GM21528 (cell line): ENCODE data around the gene FABP2.
"Not testable (repeated sequence)": the region's sequence is repeated elsewhere in the genome, so short reads cannot be mapped to it uniquely, and the experiment has no call there.

ENCODE experiments used
- ATAC-seq: cut with Tn5 transposase; IDR thresholded peaks from one replicate; pipeline ENCODE4 v1.9.1; 2021; ENCODE audit warnings: mild to moderate bottlenecking, moderate library complexity; ENCODE audit not compliant: unreplicated experiment, low FRiP score

The FABP2 gene

GRCh38 chr4:119314356-119314755, 7.6 kb downstream of the FABP2 start:
- peak; percentile 66 for ATAC-seq

- no peak for ATAC-seq
Measured at GRCh38 chr4:119313237-119313636, 8.7 kb downstream of the FABP2 start.

DNA sequence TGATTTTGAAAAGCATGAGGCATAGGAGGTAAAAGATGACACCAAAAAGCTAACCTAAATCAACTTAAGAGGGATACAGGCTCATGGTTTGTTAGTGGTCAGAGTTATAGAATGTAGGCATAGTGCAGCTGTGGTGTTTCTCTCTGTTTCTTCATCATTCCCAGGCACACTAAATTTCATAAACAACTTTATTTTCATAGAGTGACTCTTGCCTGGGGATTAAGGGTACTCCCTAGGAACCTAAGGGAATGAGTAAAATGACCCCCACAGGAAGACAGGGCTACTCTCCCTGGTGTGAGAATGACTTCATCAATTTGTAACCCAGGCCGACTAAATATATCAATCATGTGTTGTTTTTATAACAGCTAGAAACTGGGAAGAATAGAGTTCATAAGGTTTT, 11.1 kb downstream of the FABP2 start:
- no peak for ATAC-seq

DNA sequence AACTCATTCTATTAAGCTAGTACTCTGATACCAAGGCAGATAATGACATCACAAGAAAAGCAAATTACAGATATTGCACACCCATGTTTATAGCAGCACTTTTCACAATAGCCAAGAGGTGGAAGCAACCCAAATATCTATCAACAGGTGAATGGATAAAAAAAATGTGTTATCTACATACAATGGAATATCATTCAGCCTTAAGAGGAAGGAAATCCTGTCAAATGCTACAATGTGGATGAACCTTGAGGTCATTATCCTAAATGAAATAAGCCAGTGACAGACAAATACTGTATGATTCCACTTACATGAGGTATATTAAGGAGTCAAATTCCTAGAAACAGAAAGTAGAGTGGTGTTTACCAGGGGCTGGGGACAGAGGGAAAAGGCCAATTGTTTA, 14.3 kb downstream of the FABP2 start:
- ATAC-seq, result no peak

GRCh38 chr4:119304431-119304830, 17.5 kb downstream of the FABP2 start:
- no peak for ATAC-seq

DNA sequence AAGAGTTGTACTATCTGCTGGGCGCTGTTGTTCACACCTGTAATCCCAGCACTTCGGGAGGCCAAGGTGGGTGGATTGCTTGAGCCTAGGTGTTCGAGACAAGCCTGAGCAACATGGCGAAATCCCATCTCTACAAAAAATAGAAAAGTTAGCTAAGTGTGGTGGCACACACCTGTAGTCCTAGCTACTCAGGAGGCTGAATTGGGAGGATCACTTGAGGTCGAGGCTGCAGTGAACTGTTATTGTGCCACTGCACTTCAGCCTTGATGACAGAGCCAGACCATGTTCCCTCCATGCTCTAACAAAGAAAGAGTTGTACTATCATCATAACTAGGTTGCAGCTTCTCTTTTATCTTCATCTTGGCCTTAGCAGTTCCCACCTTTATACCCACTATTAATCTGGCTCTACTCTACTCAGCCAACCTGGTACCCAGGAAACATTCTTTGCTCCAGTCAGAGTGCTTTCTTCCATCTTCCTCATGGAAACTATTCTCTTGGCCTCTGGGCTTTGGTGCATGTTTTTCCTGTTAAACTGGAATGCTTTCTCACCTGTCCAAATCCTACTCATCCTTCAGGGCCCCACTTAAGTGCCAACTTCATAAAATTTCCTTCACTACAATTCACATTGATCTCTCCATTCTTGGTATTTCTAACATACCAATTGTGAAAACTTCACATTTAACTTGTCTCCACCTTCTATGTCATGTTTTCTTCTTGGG, 18.2 kb downstream of the FABP2 start:
- no peak for ATAC-seq

DNA sequence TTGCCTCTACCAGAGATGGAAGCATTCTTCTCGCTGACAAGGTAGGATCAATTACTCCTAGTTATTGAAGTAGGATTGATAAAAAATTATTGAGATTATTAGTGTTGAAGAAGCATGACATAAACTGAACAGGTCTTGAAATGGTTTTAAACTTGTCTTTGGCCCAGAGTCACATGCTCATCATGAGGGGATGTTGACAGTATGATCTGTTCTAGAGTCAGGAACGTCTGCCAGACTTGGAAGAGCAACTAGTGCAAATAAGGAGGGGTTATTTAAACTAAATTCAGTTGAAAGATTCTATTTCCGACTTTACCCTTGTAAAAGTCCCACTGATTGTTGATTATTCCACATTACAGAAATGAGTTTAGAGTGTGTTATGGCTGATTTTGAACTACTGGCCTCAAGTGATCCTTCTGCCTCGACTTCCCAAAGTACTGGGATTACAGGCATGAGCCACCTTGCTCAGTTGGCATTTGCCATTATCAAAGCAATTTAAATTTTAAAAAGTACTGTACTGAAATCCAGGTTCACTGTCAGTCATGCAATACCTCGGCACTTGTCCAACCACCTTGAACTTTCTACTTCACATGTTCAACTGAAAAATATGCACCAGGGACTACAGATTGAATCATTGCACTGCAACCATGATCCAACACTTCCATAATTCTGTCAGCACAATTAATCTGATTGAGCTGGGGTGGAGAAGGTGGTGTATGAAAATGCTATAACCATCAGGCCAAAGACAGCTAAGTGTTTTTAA, 19.7 kb downstream of the FABP2 start:
- ATAC-seq, result no peak

DNA sequence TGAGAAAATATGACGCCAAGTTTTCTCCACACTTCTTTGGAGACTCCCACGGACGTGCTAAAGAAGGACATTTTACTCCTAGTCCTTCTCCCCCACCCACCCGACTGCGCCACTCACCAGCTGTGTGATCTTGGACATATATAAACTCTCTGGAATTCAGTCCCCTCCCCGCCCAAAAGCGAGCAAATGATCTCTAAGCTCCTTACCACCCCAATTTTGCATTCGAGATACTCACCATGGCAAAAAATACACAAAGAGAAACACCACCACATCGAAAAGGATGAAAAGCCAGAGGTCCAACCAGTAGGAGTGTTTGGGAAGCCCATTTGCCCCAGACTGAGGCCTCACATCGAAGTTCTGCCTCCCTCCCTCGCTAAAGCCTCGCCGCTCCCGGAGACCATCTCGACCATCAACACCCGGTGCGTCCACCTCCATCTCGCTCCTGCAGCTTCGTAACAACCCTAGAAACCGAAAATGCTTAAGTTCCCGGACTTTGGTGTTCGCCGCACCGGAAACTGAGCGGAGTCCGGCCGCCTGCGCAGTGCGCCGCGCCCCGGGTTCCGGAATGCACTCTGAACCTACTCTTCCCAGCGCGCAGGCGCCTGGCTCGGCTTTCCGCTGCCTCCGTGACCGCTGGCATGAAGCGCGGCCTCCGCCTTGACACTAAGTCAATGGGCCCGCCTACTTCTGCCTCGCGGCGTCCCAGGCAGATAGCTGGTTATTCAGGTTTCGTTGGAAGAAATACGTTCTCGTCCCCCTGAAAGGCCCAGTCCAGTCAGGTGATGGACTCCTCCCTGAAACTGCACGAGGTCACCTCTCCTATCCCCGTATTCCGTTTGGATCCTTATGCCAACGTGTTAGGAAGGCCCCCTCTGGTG, 21.6 kb downstream of the FABP2 start:
- ATAC-seq, result peak; percentile 97

DNA sequence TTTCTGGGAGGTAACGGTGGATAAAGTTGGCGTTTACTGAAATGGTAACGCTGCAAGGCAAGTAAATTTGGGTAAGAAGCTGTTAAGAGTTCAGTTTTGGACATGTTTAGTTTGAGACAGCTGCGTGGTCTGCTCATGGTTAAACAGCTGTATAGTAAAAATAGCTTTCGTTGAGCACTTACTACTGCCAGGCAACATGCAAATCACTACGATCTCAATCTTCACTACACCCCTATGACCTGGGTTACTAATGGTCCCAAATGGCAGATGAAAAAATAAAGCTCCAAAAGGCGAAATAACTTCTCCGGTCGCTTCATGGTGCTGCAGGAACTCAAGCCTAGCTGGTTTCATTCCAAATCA, 22.2 kb downstream of the FABP2 start:
- peak; percentile 68 for ATAC-seq

- no peak for ATAC-seq
Measured at GRCh38 chr4:119299260-119299671, 22.7 kb downstream of the FABP2 start.

GRCh38 chr4:119297795-119298194, 24.1 kb downstream of the FABP2 start:
- ATAC-seq, result no peak

- ATAC-seq, result no peak
Measured at GRCh38 chr4:119296356-119296755, 25.6 kb downstream of the FABP2 start.

DNA sequence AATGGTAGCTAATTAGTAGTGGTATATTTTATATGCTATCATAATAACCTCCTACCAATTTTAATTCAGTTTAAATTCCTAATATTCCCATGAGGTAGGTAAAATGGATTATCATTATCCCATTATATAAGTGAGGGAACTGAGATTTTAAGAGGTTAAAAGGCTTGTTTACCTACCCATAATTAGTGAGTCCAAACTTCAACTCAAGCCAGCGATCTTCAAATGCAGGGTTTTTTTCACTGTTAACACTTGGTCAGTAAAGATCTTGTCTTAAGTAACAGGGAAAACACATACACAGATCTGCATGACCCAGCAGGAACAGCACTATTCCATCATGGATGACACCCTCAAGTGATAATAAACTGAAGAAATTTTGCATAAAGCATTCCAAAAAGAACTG, 31.3 kb downstream of the FABP2 start:
- no peak for ATAC-seq

DNA sequence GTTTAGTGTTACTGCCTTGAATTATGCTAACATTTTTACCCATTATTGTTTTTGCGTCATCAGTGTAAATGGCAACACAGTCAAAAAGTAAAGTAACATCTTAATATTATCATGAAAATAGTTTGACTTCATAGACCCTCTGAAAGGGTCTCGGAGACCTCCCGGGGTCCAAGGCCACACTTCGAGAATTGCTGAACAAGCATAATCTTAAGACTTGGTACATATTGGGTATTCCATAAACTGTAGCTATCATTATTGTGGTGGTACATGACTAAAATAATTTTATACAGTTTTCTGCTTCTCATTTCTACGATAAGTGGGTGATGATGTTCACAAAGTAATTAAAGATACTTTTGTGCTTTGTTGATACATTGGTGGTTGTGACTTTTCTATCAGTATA, 32.6 kb downstream of the FABP2 start:
- ATAC-seq, result no peak

GRCh38 chr4:119286377-119287002, 35.4 kb downstream of the FABP2 start:
- ATAC-seq, result no peak

DNA sequence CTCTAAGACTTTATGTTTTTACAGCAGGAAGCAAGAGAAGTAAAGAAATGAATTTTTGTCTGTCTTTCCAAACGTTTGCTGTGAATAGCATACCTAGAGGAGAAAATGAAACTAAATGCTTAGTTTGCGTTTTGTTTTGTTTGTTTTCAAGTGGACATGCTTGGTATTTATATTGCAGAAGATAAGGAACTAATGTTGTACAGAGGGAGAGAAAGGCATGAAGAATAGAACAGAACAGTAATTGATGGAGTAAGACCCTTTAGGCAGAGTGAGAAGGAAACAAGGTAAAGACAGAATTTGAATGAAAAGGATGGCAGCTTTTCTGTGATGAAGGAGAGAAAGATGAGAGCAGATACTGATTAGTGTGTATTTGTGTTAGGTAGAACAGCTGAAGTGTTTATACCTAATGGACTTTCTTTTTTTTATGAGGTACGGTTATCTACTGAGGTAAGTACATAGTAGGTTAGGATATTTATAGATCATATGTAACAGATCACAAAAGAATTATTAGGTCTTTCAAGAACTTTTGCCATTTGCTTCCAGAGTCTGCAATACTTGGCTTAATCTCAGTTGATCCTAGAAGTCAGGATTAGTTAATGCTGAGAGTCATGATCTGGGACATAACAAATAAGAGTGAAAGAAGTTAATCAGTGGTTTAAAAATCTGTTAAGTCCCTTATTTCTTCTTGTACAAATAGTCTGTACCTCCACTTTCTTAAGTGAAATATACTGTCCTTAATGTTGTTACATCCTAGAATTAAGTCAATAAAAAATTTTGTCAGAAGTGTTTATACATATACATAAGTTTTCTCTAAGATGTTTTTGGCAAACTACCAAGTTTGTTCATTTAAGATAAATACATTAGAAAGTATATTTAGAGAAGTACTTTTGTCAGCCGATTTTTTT, 36.8 kb downstream of the FABP2 start:
- ATAC-seq, result peak; percentile 72

DNA sequence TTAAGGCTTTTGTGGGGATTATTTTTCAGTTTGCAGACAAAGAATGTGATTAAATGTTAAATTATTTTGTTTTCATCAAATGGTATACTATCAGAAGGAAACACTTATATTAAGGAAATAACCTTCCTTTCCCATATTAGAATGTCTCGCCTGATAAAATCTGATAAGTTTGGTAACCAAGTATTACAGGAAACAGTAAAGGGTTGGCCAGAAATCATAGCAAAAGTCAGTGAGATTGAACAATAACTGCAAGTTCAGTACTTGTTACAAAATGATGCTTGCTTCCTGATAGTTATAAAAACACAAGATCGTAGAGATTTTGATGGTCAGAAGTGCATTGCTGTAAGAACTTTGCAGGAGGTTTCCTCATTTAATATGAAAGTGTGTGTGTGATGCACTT, 40.5 kb downstream of the FABP2 start:
- no peak for ATAC-seq

DNA sequence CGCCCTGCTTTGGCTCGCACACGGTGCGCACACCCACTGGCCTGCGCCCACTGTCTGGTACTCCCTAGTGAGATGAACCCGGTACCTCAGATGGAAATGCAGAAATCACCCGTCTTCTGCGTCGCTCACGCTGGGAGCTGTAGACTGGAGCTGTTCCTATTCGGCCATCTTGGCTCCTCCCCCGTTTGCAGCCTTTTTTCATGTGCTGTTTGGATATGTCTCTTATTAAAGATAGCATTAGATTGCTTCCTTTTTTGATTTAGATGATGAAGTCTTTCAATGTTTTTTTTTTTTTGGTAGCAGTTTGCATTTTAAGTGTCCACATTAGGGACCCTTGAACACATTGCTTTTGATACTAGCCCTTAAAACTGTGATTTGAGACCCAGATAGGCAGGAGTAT, 42.0 kb downstream of the FABP2 start:
- ATAC-seq, result not testable (repeated sequence)

DNA sequence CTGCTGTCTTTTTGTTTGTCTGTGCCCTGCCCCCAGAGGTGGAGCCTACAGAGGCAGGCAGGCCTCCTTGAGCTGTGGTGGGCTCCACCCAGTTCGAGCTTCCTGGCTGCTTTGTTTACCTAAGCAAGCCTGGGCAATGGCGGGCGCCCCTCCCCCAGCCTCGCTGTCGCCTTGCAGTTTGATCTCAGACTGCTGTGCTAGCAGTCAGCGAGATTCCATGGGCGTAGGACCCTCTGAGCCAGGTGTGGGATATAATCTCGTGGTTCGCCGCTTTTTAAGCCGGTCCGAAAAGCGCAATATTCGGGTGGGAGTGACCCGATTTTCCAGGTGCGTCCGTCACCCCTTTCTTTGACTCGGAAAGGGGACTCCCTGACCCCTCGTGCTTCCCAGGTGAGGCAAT, 42.4 kb downstream of the FABP2 start:
- not testable (repeated sequence) for ATAC-seq
